Panc1 (cell line): ENCODE measurements around the gene KCNK15. TPM values are rescaled to one million over a fixed set of nuclear protein-coding genes. Genes with fewer than 3 reads are reported as not detected.

Experiments
- ATAC-seq: fragments of 200-7000 bp; cut with Tn5 transposase; 2 replicates; pipeline ENCODE4 v1.9.1; 2020; ENCODE audit warnings: mild to moderate bottlenecking, moderate library complexity
- BruUV-seq: library from RNA; stranded (reverse); fragments of 400-500 nt; replicated peaks from 2 replicates; lab custom pipeline; 2021; lab: Mats Ljungman, UMichigan
- CTCF ChIA-PET: fragments of 300-600 bp; sonication (Branson Sonifier 250); formaldehyde crosslinking; loops from one replicate; lab custom pipeline; 2022; ENCODE audit warnings: antibody characterized with exemption; lab: Charles Lee
- POLR2A ChIA-PET: fragments of 300-600 bp; sonication (Branson Sonifier 250); formaldehyde crosslinking; loops from one replicate; lab custom pipeline; 2022; ENCODE audit warnings: antibody characterized with exemption; lab: Charles Lee
- DNase-seq: peaks from one replicate; pipeline ENCODE4 v3.0.0-alpha.2; 2010; ENCODE audit warnings: low read depth, low spot score
- H3K27ac ChIP-seq: 2 replicates; pipeline ENCODE4 v1.5.1; 2011; ENCODE audit warnings: mild to moderate bottlenecking, low read length, inconsistent platforms
- H3K27me3 ChIP-seq: fragments of 200-500 bp; sonication (Bioruptor generic); 2 replicates; pipeline ENCODE4 v1.6.0; 2014; ENCODE audit warnings: low read length, inconsistent platforms; ENCODE audit not compliant: control insufficient read depth, insufficient read depth
- H3K36me3 ChIP-seq: fragments of 200-500 bp; sonication (Bioruptor generic); 2 replicates; pipeline ENCODE4 v1.5.1; 2014; ENCODE audit warnings: inconsistent platforms, mild to moderate bottlenecking, low read length, moderate library complexity; ENCODE audit not compliant: control insufficient read depth, insufficient read depth
- H3K4me1 ChIP-seq: 2 replicates; pipeline ENCODE4 v1.5.1; 2011; ENCODE audit warnings: inconsistent platforms, mild to moderate bottlenecking, low read length, moderate library complexity; ENCODE audit not compliant: control insufficient read depth, insufficient read depth
- H3K4me3 ChIP-seq, 2 experiments: 2 replicates each; pipeline ENCODE4 v1.5.1; 2011 to 2012; ENCODE audit warnings: low read depth in 2 of 2, low read length in 2 of 2, mild to moderate bottlenecking in 2 of 2, inconsistent platforms in 1 of 2, moderate library complexity in 1 of 2
- H3K9me3 ChIP-seq: fragments of 200-500 bp; sonication (Bioruptor generic); 2 replicates; pipeline ENCODE4 v1.5.1; 2014; ENCODE audit warnings: low read depth, mild to moderate bottlenecking, inconsistent platforms, low read length, moderate library complexity; ENCODE audit not compliant: control insufficient read depth, insufficient read depth
- POLR2AphosphoS5 ChIP-seq: IDR thresholded peaks from 2 replicates; pipeline ENCODE4 v1.6.1; 2012; ENCODE audit warnings: mild to moderate bottlenecking, low read depth, low read length, moderate library complexity
- REST ChIP-seq, 2 experiments: IDR thresholded peaks; 2 replicates each; pipeline ENCODE4 v1.6.1; 2011 to 2012; ENCODE audit warnings: low read depth in 2 of 2, control low read depth in 1 of 2, low read length in 1 of 2, mild to moderate bottlenecking in 1 of 2, moderate library complexity in 1 of 2; ENCODE audit not compliant: insufficient read depth in 1 of 2
- SIN3A ChIP-seq: IDR thresholded peaks from 2 replicates; pipeline ENCODE4 v1.6.1; 2012; ENCODE audit warnings: low read depth, mild to moderate bottlenecking, low read length, moderate library complexity, borderline replicate concordance; ENCODE audit not compliant: insufficient read depth
- TCF7L2 ChIP-seq: IDR thresholded peaks from 2 replicates; pipeline ENCODE4 v1.6.1; 2011; ENCODE audit warnings: mild to moderate bottlenecking, low read depth, low read length, inconsistent platforms
- in situ Hi-C: cut with HindIII; loops from 2 replicates; pipeline ENCODE4 v1.10.0; 2016; ENCODE audit warnings: low sequenced_read_pairs, low pct_unique_long_range_greater_than_20kb
- intact Hi-C: fragments of 100-400 bp; cut with micrococcal nuclease; formaldehyde crosslinking; loops from one replicate; pipeline ENCODE4 v1.10.0; 2022; ENCODE audit not compliant: unreplicated experiment
- total RNA-seq: library from RNA; stranded (reverse); gene quantifications from one replicate; pipeline ENCODE4 v1.2.1, GENCODE V29; 2021; ENCODE audit not compliant: unreplicated experiment
- TF ChIP-seq, protein P1 (sequence below): fragments of 450-650 bp; IDR thresholded peaks from 2 replicates; pipeline ENCODE4 v1.5.1; 2017; ENCODE audit warnings: mild to moderate bottlenecking

KCNK15 gene
- total RNA-seq, 1 experiment from 2014 or later = 7.4 TPM

GRCh38 chr20:44717986-44718385 lies 27.7 kb upstream of the KCNK15 start:
- H3K4me3 ChIP-seq = no peak overlapping the region
- no peaks in the 10 kb centered on the region for H3K36me3 ChIP-seq
- H3K27ac ChIP-seq = peak overlapping the region; percentile 62; the same call in 1 of the 2 replicates
- peaks cover 77% of the 10 kb centered on the region for H3K4me1 ChIP-seq
- H3K27me3 ChIP-seq = no peaks in the 10 kb centered on the region
- BruUV-seq = no TSS peak
- in situ Hi-C loops (no loop called here), intact Hi-C loops (no loop called here)
- POLR2A ChIA-PET = no interaction called here
- TF ChIP-seq POLR2AphosphoS5 (no peak), SIN3A (no peak), REST (IDR thresholded peaks at IDR 0.05; ENCODE audit: insufficient read depth in 1 of 2, low read depth in 2 of 2, low read length in 1 of 2) (no peak), TCF7L2 (no peak)
- TF ChIP-seq, protein P1, sequence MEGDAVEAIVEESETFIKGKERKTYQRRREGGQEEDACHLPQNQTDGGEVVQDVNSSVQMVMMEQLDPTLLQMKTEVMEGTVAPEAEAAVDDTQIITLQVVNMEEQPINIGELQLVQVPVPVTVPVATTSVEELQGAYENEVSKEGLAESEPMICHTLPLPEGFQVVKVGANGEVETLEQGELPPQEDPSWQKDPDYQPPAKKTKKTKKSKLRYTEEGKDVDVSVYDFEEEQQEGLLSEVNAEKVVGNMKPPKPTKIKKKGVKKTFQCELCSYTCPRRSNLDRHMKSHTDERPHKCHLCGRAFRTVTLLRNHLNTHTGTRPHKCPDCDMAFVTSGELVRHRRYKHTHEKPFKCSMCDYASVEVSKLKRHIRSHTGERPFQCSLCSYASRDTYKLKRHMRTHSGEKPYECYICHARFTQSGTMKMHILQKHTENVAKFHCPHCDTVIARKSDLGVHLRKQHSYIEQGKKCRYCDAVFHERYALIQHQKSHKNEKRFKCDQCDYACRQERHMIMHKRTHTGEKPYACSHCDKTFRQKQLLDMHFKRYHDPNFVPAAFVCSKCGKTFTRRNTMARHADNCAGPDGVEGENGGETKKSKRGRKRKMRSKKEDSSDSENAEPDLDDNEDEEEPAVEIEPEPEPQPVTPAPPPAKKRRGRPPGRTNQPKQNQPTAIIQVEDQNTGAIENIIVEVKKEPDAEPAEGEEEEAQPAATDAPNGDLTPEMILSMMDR = no peak; the same call in 1 of the 2 replicates
- ATAC-seq (no peak), DNase-seq (no peak)
- H3K9me3 ChIP-seq = no peaks in the 10 kb centered on the region
- CTCF ChIA-PET = interaction anchor here (0.6 to 0.7 kb wide), 2 partner anchors 33 to 73 kb away, joined by 4 read pairs; no protein-coding TSS in a partner anchor

GRCh38 chr20:44719841-44720240 lies 25.8 kb upstream of the KCNK15 start:
- ChIA-PET CTCF (no interaction called here), POLR2A (no interaction called here)
- in situ Hi-C loops = no loop called here
- intact Hi-C loops = no loop called here
- Histone ChIP-seq H3K27me3 (no peaks in the 10 kb centered on the region), H3K27ac (peak overlapping the region; percentile 62), H3K36me3 (no peaks in the 10 kb centered on the region), H3K4me1 (peaks cover 74% of the 10 kb centered on the region), H3K4me3 (no peak overlapping the region), H3K9me3 (no peaks in the 10 kb centered on the region)
- DNase-seq (no peak), ATAC-seq (no peak)
- TF ChIP-seq SIN3A (no peak), REST (IDR thresholded peaks at IDR 0.05; ENCODE audit: insufficient read depth in 1 of 2, low read depth in 2 of 2, low read length in 1 of 2) (no peak), TCF7L2 (no peak), POLR2AphosphoS5 (no peak)
- TF ChIP-seq, protein P1 = no peak
- BruUV-seq = no TSS peak
